Measurements from ENCODE around the gene CD8B.
"Not testable (repeated sequence)": the region's sequence is repeated elsewhere in the genome, so short reads cannot be mapped to it uniquely, and the experiment has no call there.

GRCh38 chr2:86839871-86840548 is 21.7 kb downstream of the CD8B start:
- TF ChIP-seq EZH2 (IDR thresholded peaks at IDR 0.05; ENCODE audit: borderline replicate concordance, low read depth, low read length, severe bottlenecking); MAX (IDR thresholded peaks at IDR 0.05; ENCODE audit: insufficient read depth, insufficient read length): not testable (repeated sequence)
